NCI-H1417 treated with DMSO at 0.1 percent for 48 hours (cell line): ENCODE measurements around the gene AIPL1.

ENCODE experiments used
- DNase-seq: peaks from one replicate; lab custom pipeline; 2025; lab: John Stamatoyannopoulos, UW

AIPL1 gene

DNA sequence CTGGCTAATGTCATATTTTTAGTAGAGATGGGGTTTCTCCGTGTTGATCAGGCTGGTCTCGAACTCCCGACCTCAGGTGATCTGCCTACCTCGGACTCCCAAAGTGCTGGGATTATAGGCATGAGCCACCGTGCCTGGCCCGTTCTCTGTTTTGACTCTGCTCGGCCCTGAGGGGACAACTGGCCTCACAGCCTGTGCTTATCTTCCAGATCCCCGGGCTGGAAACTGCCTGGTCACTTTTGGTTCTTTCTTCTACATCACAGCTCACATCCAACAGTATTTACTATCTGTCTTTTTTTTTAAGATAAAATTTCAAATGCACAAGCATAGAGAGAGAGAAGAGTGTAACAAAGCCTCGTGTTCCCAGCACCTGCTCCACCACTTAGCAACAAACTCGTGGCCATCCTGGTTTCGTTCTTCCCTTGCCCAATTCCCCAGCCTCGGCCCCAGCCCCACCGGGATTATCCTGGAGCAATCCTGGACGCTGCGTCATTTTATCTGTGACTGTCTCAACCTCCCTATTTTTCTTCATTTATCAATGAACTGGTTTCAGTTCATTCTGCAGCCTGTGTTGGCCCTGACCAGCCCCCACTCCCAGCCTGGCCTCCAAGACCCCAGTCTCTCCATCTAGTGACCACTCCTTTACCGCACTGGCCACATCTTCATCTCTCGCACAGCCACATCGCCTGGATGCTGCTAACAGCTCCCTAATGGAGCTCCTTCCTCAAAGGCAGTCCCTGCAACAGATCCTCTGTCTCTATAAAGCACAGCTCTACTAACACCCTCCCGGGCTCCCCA is 30.5 kb upstream of the AIPL1 start:
- DNase-seq: no peak

DNA sequence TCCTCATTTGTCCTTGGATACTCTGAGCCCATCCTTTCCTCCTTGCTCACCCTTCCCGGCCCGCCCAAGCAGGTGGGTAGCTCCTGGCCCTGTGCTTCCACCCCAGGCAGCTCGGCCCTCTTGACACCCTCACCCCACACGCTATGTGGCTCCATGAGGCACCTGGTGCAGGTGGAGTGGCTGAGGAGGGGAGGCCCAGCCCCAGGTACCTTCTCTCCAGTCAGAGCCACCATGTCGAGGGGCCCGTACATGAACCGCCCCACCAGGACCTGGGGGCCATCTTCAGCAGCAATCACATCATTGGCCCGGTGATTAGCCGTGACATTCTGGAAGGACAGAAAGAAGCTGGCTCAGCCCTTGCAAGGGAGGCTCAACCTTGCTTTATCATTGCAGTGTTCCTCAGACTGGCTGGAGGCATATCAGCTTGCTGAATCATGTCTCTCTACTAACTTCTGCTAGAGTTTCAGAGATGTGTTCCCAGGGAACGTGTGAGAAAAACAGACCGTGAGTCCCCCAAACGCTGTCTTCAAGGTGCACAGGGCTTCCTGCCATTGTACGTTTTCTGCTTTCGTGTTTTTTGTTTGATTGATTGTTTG is 29.6 kb upstream of the AIPL1 start:
- no peak for DNase-seq

DNA sequence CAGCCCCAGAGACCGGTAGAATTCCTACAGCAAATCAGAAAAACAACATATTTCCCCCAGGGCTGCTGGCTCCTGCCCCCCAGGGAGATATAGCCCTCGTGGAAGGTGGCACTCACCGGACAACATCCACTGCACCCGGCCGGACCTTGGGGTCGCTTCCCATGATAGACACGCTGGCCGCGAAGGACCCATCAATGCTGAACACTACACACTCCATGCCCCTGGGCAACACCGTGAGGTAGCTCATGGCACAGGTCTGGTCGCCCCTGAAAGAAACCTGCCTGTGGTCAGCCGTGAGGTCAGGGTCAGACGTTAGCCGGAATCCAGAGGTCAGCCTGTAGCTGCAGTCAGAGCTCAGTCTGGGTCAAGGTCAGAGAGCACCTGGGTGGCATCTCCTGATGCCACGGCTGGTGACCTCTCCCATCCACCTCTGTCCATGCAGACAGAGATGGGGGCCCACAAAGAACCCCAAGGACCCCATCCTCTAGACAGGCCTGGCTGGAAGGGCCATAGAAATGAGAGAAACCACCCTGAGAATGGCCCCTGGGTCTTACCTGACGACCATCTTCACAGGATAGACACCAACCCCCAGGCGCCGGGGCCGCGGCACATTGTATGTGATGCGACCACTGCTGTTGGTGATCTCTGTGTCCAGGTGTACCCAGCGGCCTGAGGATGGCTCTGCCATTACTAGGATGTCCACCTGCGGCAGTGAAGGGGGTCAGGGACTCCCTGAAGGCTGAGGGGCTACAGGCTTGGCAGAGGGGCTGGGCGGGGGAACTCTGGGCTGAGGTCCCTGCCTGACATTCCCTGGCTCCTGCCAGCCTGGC is 28.9 kb upstream of the AIPL1 start:
- DNase-seq: no peak

DNA sequence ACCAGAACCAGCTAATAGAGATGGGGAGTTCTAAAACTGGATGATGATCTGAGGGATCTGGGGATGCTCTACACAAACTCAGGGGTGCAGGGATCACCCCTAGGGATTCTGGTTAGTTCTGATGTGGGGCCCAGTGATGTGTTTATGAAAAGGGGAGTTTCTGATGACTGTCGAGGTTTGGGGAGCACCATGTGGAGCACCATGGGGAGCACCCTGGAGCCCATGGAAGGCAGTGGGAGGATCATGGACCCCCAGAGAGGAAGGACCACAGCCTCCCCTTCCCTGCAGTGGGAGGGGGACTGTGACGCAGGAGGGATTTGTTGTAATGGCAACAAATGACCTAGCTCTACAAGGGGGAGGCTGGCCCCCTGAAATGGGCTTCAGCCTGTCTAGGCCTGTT is 27.8 kb upstream of the AIPL1 start:
- no peak for DNase-seq

DNA sequence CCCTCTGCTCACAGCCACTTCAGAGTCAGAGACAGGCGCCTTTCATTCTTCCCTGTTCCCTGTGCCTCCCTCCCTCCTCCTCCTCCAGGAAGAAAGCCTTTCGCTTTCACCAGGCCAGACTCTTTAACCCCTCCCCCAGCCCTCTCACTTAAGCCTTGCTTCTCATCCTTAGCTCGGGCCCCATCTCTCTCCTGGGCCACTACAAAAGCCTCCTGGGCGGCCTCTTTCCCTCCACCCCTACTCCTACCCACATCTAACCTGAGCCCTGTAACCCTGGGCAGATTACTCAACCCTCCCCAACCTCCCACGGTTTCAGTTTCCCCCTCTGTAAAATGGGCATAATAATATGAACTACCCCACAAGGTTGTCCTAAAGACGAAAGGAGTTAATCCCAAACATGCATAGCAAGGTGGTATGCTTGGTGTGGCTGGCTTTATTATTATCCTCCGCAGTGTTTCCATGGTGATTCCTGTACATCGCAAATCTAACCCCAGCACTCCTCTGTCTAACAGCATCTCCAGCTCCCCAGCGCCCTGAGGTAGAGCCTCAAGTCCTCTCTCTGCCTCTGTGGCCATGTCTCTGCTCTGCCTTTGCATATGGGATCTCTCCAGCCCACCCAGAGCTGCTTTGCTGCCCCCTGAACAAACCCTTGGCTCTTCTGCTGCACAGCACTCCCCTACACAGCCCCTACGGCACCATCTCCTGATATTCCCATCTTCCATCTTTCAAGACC is 27.0 kb upstream of the AIPL1 start:
- DNase-seq: no peak

DNA sequence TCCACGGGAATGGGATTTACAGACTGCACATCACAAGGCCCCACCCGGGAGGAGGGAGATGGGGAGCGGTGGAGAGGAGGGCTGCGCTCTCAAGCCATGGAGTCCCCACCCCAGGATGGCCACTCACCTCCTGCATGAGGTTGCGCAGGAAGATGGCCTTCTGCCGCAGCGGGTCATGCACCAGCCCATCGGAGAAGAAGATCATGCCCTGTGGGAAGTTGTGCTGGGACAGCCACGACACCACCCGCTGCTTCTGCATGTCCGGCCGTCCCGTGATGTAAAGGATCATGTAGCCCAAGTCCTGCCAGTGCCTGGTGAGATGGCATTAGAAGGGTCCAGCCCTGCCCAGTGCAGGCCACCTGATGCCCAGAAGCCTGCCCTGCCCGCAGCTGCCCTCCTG is 26.3 kb upstream of the AIPL1 start:
- no peak for DNase-seq

DNA sequence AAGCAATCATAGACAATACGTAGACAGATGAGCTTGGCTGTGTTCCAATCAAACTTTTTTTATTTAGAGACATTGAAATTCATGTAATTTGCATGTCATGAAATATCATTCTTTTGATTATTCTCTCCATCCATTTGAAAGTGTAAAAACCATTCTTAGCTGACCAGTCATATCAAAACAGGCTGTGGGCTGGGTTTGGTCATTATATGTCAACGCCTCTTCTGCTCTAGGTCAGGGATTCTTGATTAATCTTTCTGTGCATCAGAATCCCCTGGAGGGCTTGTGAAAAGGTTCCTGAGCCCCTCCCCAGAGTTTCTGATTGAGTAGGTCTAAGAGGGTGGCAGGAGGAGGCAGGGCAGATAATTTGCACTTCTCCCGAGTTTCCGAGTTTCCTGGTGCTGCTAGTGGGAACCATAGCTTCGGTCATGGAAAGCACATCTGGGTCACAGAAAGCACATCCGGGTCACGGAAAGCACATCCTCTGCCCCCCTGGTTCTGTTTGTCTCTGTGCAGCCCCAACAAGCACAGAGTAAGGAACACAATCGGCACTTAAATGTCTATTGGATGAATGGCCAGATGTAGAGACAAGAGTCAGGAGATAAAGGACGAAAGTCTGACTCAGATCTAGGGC is 25.7 kb upstream of the AIPL1 start:
- DNase-seq: no peak

DNA sequence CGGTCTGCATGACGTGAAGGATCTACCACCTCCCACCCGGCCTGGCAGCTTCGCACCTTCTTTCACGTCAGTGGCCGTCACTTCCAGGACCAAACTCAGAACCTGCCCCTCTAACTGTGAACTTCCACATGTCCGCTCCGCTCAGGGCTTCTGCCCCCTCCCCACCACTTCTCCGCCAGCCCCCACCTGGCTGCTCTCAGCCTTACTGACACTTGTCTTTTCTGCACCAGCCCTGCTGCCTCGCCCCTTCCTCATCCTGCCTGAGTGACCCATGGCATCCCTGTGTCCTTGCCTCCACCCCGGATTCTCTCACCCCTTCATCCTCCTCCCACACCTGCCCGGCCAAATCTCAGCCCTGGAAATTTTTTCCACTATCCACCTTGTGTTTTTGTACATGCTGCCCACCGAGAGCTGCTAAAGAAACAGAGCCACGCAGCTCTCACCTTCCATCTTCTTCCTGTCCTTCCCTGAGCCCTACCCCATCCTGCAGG is 23.6 kb upstream of the AIPL1 start:
- DNase-seq: no peak

DNA sequence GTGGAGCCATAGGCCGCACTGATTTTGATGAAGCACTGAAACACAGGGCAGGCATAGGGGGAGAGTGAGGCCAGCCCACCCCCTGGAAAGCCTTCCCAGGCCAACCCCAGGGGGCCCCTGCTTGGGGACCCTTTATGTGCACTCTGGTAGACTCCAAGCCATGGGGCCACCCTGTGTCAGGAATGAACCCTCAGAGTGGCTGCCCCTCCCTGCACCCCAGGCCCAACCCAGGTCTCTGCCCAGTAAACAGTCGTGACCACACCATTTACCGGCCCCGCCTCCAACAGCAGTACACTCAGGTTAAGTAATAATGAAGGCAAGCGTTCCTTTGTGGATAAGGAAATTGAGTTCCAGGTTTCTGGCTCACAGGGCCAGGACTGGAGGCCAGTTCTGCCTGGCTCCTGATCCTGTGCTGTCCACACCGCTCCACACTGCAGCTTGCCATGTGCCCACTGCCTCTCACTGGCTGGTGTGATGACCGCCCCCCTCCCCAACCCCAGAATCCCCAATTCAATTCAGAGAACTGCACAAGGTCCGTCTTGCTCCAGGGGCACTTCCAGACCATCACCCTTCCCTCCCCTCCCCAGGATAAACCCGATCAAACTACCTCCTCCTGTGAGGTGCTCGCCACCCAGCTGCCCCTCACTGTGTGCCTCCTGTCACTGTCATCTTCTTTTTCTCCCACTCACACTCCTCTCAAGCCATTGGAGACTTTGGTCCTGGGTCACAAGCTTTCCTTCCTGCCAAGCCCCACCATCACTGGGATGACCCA is 23.0 kb upstream of the AIPL1 start:
- DNase-seq: no peak

DNA sequence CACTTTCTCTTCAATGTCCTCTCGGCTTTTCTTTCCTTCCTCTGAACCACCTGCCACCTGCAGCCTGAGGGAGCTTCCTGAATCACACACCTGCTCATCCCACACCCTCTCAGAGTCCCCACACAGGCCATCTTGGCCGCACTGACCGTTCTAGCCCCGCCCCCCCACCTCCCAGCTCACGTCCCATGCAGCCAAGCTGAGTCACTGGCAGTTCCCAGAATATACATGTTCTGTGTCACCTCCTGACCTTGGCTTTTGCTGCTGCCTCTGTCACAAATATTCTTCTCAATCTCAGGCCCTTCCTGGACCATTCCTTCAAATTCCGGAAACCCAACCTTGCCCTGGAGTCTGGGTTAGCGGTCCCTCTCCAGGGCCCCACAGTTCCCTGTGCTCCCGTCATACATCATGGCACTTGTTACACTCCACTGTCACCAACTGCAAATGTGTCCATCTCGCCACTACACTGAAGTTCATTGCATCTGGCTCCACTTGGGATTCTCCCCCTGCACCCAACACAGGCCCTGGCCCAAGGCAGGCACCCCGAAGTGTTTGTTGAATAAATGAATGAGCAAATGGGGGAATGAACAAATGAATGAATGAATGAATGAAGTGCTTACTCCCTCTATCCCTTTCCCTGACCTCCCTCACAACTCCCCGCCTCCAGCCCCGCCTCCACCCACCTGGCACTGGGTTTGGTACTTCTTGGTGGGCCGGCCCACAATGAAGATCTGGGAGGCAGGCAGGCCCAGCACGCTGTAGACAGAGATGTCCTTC is 22.2 kb upstream of the AIPL1 start:
- DNase-seq: no peak

DNA sequence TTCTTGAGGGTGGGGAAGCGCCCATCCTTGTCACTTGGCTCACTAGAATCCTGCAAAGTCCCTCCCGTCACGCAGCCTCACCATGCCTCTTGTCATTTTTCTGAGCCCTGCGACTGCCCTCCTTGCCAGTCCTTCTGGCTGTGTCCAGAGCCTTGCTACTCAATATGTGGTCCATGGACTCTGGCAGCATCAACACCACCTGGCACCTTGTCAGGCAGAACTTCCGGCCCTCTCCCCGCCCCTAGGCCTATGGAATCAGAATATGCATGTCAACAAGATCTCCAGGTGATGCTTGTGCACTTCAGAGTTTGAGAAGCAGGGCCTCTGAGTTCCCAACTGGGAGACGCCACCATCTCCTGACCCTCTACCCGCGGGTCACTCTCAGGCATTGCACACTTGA is 21.4 kb upstream of the AIPL1 start:
- DNase-seq: no peak

DNA sequence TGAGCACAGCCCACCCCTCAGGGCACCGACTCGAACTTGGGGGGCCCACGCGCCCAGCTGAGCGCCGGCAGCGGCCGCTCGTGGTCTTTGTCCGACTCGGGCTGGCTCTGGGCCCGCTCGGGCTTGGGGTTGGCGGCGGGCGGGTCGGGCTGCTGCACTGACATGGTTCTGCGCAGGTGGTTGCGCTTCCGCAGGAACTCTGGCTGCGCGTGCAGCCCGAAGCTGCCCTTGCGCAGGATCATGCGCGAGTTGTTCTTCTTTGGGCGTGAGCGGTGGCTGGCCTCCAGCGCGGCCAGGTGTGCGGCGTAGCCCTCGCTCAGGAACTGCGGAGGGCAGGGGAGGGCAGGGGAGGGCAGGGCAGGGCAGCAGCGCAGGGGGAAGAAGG is 20.4 kb upstream of the AIPL1 start:
- no peak for DNase-seq

DNA sequence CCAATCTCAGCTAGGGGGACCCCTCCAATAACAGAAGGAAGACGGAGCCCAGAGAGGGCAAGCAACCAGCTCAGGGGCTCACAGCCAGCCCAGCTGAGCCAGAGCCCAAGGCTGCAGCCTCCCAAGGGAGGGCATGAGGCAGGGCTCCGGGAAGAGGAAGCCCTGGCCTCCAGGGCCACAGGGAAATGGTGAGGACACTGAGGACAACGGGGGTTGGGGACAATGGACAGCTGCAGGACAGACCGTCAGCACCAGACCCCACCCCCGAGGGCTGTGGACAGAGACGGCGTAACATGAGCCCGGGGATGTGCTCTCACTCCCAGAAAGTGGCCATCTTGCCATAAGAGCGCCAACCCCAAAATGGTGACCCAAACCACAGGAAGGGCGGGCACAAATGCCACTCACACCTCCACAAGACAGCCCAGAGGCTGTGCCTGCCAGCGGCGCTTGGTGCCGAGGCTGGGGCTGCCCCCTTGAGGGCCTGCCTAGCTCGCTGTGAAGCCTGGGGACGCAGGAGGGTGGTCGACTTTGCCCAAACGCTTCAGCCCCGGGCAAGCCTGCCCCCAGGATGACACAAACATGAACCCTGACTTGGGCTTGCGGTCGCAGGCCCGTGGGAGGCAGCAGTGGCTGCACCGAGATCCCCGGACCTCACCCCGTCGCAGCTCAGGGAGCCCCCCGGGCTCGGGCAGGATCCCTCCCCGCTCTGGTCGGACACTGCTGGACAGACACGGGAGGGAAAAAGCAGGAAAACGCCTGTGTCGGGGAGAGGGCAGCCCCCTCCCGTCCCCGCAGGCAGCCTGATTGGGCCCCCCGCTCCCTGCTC is 19.8 kb upstream of the AIPL1 start:
- DNase-seq: no peak

DNA sequence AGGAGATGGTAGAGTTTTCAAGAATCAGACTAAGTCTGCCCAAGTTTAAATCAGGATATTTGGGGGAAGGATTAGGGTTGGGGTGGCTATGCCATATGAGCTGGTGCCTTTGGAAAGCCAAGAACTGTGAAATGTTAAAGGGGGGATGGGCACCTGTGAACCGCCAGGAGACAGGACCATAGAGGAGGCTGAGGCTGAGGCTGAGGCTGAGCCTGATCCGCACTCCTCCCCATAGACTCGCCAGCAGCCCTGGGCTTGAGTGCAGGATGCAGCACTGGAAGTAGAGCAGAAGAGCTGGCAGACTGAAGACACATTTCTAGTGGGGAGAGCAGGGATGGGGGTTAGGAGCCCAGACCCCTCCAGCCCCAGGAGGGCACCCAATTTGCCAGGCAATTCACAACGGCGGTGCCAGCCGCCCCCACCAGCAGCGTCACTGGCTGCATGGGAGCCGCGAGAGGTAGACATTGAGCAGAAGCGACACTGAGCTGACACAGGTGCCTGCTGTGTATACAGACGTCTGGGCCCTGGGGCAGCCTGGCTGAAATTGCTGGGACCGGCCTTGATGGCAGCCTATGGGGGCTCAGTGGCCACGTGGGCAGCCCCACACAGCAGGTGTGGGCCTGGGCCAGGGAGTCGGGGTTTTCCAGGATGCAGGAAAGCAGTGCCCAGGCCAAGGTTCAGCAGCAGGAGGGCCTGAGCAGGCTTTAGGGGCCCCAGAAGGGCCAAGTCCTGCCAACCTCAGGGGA is 18.5 kb upstream of the AIPL1 start:
- no peak for DNase-seq

DNA sequence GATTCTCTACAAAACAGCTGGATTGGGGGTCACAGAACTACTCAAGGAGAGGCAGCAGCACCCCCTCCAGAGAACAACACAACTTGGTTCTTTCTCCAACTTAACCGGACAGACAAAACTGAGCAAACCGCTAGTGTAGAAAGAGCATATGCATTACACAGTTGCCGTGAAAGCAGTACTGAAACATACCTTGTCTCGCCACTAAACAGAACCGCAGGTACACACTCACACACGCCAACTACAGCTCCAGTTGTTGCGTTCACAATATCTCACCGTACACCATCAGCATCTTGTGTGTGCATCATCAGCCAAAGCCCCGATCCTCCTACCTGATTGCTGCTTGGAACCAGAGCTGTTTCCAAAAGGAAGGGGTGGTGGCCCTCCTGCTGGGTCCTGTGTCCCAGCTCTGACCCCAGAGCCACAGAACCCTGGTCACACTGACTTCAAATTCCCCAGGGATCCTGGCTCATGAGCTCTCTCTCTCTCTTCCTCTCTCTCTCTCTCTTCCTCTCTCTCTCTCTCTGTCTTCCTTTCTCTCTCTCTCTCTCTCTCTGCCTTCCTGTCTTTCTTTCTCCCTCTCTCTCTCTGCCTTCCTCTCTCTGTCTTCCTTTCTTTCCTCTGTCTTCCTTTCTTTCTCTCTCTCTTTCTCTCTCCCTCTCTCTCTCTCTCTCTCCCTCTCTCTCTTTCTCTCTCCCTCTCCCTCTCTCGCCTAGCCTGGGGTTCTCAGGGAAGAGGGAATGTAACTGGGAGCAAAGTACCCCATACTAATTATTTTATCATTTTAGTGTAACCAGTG is 17.7 kb upstream of the AIPL1 start:
- DNase-seq: no peak

DNA sequence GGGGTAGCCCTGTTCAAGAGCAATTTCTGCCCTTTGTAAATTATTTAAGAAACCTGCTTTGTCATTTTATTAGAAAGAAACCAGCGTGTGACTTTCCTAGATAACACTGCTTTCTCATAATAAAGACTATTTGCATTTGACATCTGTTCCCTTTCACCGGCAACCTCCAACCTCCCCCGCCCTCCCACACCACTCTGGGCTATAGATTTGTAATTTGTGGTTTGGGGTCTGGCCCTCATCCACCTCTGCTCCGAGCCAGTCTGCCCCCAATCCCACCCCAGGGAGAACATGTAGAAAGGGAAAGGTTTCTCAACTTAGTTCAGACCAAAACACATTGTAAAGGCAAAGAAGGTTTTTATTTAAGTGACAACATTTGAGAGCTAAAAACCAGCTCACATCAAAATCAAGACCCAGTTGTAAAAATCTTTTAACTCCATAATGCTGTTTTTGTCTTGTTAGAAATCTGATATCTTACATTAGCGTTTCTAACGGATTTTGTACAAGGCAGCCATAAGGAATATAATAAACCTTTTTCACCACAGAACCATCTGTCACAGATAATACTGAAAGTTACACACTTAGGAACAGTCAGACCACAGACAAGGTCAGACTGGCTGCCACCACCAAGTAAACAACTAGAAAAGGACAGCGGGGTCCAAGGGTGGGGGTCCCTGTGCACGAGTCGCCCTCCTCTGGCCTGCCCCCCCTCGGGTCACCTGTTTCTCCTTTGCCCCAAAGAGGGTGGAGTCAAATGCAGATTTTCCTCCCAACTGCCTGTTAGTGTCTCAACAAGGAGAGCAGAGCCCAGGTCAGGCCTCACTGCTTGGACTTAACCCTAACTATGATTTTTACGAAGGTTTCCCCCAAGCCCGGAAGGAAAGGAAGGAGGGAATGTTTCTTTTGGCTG is 16.3 kb upstream of the AIPL1 start:
- no peak for DNase-seq

DNA sequence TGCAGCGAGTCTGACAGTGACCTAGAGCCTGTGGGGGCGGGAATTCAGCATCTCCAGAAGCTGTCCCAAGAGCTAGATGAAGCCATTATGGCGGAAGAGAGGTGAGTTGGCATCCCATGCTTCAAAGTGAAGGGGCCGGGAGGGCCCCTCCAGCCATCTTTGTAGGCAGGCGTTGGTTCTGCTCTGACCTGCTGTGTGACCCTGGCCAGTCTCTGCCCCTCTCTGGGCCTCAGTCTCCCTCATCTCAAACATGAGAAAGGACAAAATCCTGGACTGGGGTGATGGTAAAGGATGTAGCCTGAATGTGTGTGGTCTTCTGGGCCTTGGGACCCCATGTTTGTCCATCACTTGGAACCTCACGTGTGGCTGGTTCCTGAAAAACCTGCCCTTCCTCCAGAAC is 14.4 kb upstream of the AIPL1 start:
- no peak for DNase-seq
